HUES64 (cell line): ENCODE data around the gene ADCY7.

Source experiments
- H3K27ac ChIP-seq: 2 replicates; pipeline ENCODE4 v1.7.0; 2013; ENCODE audit warnings: low read depth, low read length, inconsistent platforms
- H3K27me3 ChIP-seq: 2 replicates; pipeline ENCODE4 v1.6.1; 2013; ENCODE audit warnings: mild to moderate bottlenecking, low read length; ENCODE audit not compliant: insufficient read depth
- H3K36me3 ChIP-seq: 2 replicates; pipeline ENCODE4 v1.6.1; 2013; ENCODE audit warnings: mild to moderate bottlenecking, low read length; ENCODE audit not compliant: insufficient read depth
- H3K4me1 ChIP-seq: 2 replicates; pipeline ENCODE4 v1.6.1; 2013; ENCODE audit warnings: mild to moderate bottlenecking, low read length, moderate library complexity; ENCODE audit not compliant: insufficient read depth
- H3K4me3 ChIP-seq: 2 replicates; pipeline ENCODE4 v1.5.1; 2013; ENCODE audit warnings: mild to moderate bottlenecking, low read length, moderate library complexity
- H3K9ac ChIP-seq: 2 replicates; pipeline ENCODE4 v1.6.1; 2013; ENCODE audit warnings: mild to moderate bottlenecking, low read depth, low read length
- H3K9me3 ChIP-seq: 2 replicates; pipeline ENCODE4 v1.6.1; 2013; ENCODE audit warnings: low read depth, low read length; ENCODE audit not compliant: insufficient read depth
- WGBS: fragments of 150-250, 120-280 bp; methylation state at CpG from one replicate; pipeline ENCODE4 v1.1.7; 2013; ENCODE audit warnings: missing lambda C conversion rate; 5-methylcytosine and 5-hydroxymethylcytosine counted together

ADCY7 gene

DNA sequence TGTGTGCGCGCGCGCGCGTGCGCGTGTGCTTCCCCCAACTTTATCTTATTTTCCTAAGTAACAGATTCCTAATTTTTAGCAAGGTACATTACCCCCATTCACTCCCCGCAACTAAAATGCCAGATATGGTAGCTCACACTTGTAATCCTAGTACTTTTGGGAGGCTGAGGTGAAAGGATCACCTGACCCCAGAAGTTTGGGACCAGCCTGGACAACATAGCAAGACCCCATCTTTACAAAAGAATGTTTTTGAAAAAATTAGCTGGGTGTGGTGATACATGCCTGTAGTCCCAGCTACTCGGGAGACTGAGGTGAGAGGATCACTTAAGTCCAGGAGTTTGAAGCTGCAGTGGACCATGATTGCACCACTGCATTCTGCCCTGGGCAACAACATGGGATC is 97.3 kb downstream of the ADCY7 start:
- WGBS: over 99% methylated on average over 6 of the region's 10 CpGs
- H3K9ac ChIP-seq: no peak overlapping the region
- H3K9me3 ChIP-seq: no peaks in the 10 kb centered on the region
- H3K27ac ChIP-seq: no peak overlapping the region
- H3K4me3 ChIP-seq: no peak overlapping the region
- peaks cover 7% of the 10 kb centered on the region; the same call in 1 of the 2 replicates for H3K4me1 ChIP-seq
- H3K27me3 ChIP-seq: no peaks in the 10 kb centered on the region
- H3K36me3 ChIP-seq: peaks cover 89% of the 10 kb centered on the region

- no peak overlapping the region for H3K27ac ChIP-seq
- 91% methylated on average over 2 of the region's 2 CpGs for WGBS
- peaks cover 65% of the 10 kb centered on the region for H3K36me3 ChIP-seq
- peaks cover 11% of the 10 kb centered on the region for H3K4me1 ChIP-seq
- no peaks in the 10 kb centered on the region for H3K27me3 ChIP-seq
- no peaks in the 10 kb centered on the region for H3K9me3 ChIP-seq
- H3K9ac ChIP-seq: no peak overlapping the region; the same call in 1 of the 2 replicates
- H3K4me3 ChIP-seq: no peak overlapping the region
These were observed 99.6 kb downstream of the ADCY7 start for GRCh38 chr16:50365791-50366575.
